Raji (cell line): ENCODE measurements around the gene EEFSEC.

Experiments used
- POLR2A ChIP-seq: IDR thresholded peaks from 2 replicates; pipeline ENCODE4 v1.6.1; 2011; ENCODE audit warnings: low read depth, low read length, control low read depth; ENCODE audit not compliant: insufficient read depth

Gene EEFSEC

GRCh38 chr3:128398586-128398985 lies 245.3 kb downstream of the EEFSEC start:
- TF ChIP-seq POLR2A, result no peak

GRCh38 chr3:128399221-128399915 lies 246.1 kb downstream of the EEFSEC start:
- TF ChIP-seq POLR2A, result no peak

GRCh38 chr3:128400671-128401070 lies 247.4 kb downstream of the EEFSEC start:
- no peak for TF ChIP-seq POLR2A

GRCh38 chr3:128402319-128402718 lies 249.0 kb downstream of the EEFSEC start:
- no peak for TF ChIP-seq POLR2A

GRCh38 chr3:128402998-128403397 lies 249.7 kb downstream of the EEFSEC start:
- no peak for TF ChIP-seq POLR2A

GRCh38 chr3:128404276-128405068 lies 251.2 kb downstream of the EEFSEC start:
- TF ChIP-seq POLR2A, result no peak

GRCh38 chr3:128405554-128406277 lies 252.4 kb downstream of the EEFSEC start:
- no peak for TF ChIP-seq POLR2A

- no peak for TF ChIP-seq POLR2A
Observed at GRCh38 chr3:128407247-128407646, 254.0 kb downstream of the EEFSEC start.

GRCh38 chr3:128408012-128408692 lies 254.9 kb downstream of the EEFSEC start:
- TF ChIP-seq POLR2A, result no peak

- no peak for TF ChIP-seq POLR2A
Observed at GRCh38 chr3:128408693-128409623, 255.7 kb downstream of the EEFSEC start.

- no peak for TF ChIP-seq POLR2A
Observed at GRCh38 chr3:128409624-128410581, 256.6 kb downstream of the EEFSEC start.

GRCh38 chr3:128410669-128411573 lies 257.6 kb downstream of the EEFSEC start:
- TF ChIP-seq POLR2A, result no peak
